Body of pancreas (tissue), 4 donors: ENCODE measurements around the gene CCSAP.

Source experiments
- POLR2A ChIP-seq, 3 donors: fragments of 450-650 bp; IDR thresholded peaks; one replicate each; pipeline ENCODE4 v1.6.1; 2016; ENCODE audit warnings: antibody characterized with exemption in 3 of 3, mild to moderate bottlenecking in 2 of 3
- TF ChIP-seq, protein P1 (sequence below), 7 experiments: fragments of 450-650 bp in 4 of 7; fragments of 200-600 bp in 3 of 7; sonication (generic) in 3 of 7; IDR thresholded peaks; one replicate each; pipeline ENCODE4 v1.5.1; 2016 to 2019; ENCODE audit warnings: antibody characterized with exemption in 7 of 7

DNA sequence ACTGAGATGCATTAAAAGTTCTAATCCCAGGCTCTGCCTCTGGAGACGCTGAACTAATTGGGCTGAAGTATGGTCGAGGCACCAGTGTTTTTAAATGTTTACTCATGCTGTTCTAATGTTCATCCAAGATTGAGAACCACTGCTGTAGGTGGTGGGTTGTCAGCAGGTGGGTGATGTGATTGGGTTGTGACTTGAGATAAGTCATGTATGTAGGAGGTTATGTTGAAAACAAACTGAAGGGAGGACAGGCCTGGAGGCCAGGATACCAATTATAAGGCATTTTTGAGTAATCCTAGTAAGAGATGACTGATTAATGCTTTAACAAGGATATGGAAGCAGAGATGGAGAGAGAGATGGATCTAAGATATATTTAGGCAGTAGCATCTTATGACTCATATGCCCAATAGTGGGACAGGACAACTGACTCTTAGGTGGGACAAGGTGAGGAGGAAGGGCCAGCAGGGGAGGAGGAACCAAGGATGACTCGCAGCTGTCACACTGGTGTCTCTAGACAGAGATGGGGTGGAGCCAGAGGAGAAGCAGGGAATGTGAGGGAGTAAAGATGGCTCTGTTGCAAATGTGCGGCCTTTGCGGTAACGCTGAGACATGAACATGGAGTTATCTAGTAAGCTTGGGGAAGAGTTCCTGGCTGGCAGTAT, 42.6 kb downstream of the CCSAP start:
- TF ChIP-seq, protein P1, sequence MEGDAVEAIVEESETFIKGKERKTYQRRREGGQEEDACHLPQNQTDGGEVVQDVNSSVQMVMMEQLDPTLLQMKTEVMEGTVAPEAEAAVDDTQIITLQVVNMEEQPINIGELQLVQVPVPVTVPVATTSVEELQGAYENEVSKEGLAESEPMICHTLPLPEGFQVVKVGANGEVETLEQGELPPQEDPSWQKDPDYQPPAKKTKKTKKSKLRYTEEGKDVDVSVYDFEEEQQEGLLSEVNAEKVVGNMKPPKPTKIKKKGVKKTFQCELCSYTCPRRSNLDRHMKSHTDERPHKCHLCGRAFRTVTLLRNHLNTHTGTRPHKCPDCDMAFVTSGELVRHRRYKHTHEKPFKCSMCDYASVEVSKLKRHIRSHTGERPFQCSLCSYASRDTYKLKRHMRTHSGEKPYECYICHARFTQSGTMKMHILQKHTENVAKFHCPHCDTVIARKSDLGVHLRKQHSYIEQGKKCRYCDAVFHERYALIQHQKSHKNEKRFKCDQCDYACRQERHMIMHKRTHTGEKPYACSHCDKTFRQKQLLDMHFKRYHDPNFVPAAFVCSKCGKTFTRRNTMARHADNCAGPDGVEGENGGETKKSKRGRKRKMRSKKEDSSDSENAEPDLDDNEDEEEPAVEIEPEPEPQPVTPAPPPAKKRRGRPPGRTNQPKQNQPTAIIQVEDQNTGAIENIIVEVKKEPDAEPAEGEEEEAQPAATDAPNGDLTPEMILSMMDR (IDR thresholded peaks at IDR 0.05) = no peak
- no peak for TF ChIP-seq POLR2A (IDR thresholded peaks at IDR 0.05)
